ENCODE measurements around the gene RABGAP1.

DNA sequence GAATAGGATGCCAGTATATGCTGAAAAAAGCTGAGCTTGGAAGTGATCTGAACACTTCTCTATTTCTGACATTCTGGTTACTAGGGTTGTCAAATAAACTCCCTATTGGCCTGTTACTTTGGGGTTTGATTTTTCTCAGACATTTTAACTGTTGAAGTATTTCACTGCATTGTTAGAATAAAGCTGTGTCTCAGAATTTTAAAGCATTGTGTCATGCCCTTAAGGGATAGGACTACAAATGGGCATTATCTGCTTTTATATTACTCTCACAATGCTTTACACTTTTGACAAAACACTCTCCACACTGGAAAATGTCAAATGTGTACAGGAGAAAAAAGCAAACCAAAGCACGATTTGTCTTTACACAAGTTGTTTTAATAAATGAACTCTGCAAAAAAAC is 75.8 kb downstream of the RABGAP1 start:
- TF ChIP-seq, protein P1, sequence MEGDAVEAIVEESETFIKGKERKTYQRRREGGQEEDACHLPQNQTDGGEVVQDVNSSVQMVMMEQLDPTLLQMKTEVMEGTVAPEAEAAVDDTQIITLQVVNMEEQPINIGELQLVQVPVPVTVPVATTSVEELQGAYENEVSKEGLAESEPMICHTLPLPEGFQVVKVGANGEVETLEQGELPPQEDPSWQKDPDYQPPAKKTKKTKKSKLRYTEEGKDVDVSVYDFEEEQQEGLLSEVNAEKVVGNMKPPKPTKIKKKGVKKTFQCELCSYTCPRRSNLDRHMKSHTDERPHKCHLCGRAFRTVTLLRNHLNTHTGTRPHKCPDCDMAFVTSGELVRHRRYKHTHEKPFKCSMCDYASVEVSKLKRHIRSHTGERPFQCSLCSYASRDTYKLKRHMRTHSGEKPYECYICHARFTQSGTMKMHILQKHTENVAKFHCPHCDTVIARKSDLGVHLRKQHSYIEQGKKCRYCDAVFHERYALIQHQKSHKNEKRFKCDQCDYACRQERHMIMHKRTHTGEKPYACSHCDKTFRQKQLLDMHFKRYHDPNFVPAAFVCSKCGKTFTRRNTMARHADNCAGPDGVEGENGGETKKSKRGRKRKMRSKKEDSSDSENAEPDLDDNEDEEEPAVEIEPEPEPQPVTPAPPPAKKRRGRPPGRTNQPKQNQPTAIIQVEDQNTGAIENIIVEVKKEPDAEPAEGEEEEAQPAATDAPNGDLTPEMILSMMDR (IDR thresholded peaks at IDR 0.05; ENCODE audit: low read depth, low read length, missing input control): no peak
- TF ChIP-seq, protein P2, sequence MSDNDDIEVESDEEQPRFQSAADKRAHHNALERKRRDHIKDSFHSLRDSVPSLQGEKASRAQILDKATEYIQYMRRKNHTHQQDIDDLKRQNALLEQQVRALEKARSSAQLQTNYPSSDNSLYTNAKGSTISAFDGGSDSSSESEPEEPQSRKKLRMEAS (IDR thresholded peaks at IDR 0.05): no peak
- no peak for TF ChIP-seq YY1 (IDR thresholded peaks at IDR 0.05)
- TF ChIP-seq, protein P3, sequence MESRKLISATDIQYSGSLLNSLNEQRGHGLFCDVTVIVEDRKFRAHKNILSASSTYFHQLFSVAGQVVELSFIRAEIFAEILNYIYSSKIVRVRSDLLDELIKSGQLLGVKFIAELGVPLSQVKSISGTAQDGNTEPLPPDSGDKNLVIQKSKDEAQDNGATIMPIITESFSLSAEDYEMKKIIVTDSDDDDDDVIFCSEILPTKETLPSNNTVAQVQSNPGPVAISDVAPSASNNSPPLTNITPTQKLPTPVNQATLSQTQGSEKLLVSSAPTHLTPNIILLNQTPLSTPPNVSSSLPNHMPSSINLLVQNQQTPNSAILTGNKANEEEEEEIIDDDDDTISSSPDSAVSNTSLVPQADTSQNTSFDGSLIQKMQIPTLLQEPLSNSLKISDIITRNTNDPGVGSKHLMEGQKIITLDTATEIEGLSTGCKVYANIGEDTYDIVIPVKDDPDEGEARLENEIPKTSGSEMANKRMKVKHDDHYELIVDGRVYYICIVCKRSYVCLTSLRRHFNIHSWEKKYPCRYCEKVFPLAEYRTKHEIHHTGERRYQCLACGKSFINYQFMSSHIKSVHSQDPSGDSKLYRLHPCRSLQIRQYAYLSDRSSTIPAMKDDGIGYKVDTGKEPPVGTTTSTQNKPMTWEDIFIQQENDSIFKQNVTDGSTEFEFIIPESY (IDR thresholded peaks at IDR 0.05): no peak
